KMS-11 (cell line): ENCODE measurements around the gene ORC3.
A peak's percentile ranks its signal among the peaks of the same experiment; 100 is the strongest.

ENCODE experiments used
- H2AFZ ChIP-seq: fragments of 200-600 bp; sonication (generic); 2 replicates; pipeline ENCODE4 v1.6.1; 2016; ENCODE audit warnings: antibody characterized with exemption, mixed run types, low read depth
- H3K27ac ChIP-seq: fragments of 200-600 bp; sonication (generic); 2 replicates; pipeline ENCODE4 v1.6.1; 2016; ENCODE audit warnings: mild to moderate bottlenecking, mixed run types
- H3K27me3 ChIP-seq: fragments of 200-600 bp; sonication (generic); 2 replicates; pipeline ENCODE4 v1.6.1; 2017; ENCODE audit warnings: mild to moderate bottlenecking, low read depth, mixed run types, moderate library complexity; ENCODE audit not compliant: insufficient read depth
- H3K36me3 ChIP-seq: fragments of 200-600 bp; sonication (generic); 2 replicates; pipeline ENCODE4 v1.6.1; 2017; ENCODE audit warnings: mild to moderate bottlenecking, mixed run types; ENCODE audit not compliant: insufficient read depth
- H3K4me1 ChIP-seq: fragments of 200-600 bp; sonication (generic); 2 replicates; pipeline ENCODE4 v1.6.1; 2016; ENCODE audit warnings: mild to moderate bottlenecking, low read depth, mixed run types; ENCODE audit not compliant: poor library complexity, severe bottlenecking
- H3K4me2 ChIP-seq: fragments of 200-600 bp; sonication (generic); 2 replicates; pipeline ENCODE4 v1.7.0; 2016; ENCODE audit warnings: mild to moderate bottlenecking, mixed run types
- H3K4me3 ChIP-seq: fragments of 200-600 bp; sonication (generic); IDR thresholded peaks from 2 replicates; pipeline ENCODE4 v1.6.1; 2017; ENCODE audit warnings: low read depth, low read length, mixed read lengths; ENCODE audit not compliant: insufficient read depth
- H3K79me2 ChIP-seq: fragments of 200-600 bp; sonication (generic); 2 replicates; pipeline ENCODE4 v1.6.1; 2016; ENCODE audit warnings: low read depth, mixed run types; ENCODE audit not compliant: insufficient read depth
- H3K9ac ChIP-seq: fragments of 200-600 bp; sonication (generic); 2 replicates; pipeline ENCODE4 v1.6.1; 2016; ENCODE audit warnings: mild to moderate bottlenecking, mixed run types
- H4K20me1 ChIP-seq: fragments of 200-600 bp; sonication (generic); 2 replicates; pipeline ENCODE4 v1.6.1; 2016; ENCODE audit warnings: mild to moderate bottlenecking, mixed run types; ENCODE audit not compliant: insufficient read depth
- TF ChIP-seq, protein P1 (sequence below): fragments of 200-600 bp; sonication (generic); conservative IDR thresholded peaks from 2 replicates; pipeline ENCODE4 v1.6.1; 2017; ENCODE audit warnings: low read depth, mild to moderate bottlenecking, antibody characterized with exemption, low read length, moderate library complexity, mixed read lengths

The ORC3 gene

DNA sequence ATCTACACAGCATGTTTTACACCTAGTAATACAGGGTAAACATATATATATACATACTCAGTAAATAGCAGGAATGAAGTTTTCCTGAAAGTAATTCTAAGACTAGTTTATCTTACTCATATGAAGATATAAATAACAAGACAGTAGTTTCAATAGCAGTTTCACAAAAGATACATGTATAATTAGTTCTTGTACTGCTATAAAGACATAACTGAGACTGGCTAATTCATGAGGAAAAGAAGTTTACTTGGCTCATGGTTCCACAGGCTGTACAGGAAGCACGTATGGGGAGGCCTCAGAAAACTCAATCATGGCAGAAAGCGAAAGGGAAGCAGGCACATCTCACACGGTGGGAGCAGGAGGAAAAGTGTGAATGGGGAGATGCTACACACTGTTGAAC, 17.1 kb upstream of the ORC3 start:
- Histone ChIP-seq H3K4me3 (no peak overlapping the region), H3K27ac (no peak overlapping the region), H3K9ac (no peak overlapping the region), H4K20me1 (no peaks in the 10 kb centered on the region), H3K4me2 (peak overlapping the region; percentile 39), H3K79me2 (peaks cover 27% of the 10 kb centered on the region), H3K4me1 (peaks cover 32% of the 10 kb centered on the region), H3K36me3 (no peaks in the 10 kb centered on the region), H3K27me3 (no peaks in the 10 kb centered on the region), H2AFZ (no peak overlapping the region)
- TF ChIP-seq, protein P1, sequence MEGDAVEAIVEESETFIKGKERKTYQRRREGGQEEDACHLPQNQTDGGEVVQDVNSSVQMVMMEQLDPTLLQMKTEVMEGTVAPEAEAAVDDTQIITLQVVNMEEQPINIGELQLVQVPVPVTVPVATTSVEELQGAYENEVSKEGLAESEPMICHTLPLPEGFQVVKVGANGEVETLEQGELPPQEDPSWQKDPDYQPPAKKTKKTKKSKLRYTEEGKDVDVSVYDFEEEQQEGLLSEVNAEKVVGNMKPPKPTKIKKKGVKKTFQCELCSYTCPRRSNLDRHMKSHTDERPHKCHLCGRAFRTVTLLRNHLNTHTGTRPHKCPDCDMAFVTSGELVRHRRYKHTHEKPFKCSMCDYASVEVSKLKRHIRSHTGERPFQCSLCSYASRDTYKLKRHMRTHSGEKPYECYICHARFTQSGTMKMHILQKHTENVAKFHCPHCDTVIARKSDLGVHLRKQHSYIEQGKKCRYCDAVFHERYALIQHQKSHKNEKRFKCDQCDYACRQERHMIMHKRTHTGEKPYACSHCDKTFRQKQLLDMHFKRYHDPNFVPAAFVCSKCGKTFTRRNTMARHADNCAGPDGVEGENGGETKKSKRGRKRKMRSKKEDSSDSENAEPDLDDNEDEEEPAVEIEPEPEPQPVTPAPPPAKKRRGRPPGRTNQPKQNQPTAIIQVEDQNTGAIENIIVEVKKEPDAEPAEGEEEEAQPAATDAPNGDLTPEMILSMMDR = no peak

DNA sequence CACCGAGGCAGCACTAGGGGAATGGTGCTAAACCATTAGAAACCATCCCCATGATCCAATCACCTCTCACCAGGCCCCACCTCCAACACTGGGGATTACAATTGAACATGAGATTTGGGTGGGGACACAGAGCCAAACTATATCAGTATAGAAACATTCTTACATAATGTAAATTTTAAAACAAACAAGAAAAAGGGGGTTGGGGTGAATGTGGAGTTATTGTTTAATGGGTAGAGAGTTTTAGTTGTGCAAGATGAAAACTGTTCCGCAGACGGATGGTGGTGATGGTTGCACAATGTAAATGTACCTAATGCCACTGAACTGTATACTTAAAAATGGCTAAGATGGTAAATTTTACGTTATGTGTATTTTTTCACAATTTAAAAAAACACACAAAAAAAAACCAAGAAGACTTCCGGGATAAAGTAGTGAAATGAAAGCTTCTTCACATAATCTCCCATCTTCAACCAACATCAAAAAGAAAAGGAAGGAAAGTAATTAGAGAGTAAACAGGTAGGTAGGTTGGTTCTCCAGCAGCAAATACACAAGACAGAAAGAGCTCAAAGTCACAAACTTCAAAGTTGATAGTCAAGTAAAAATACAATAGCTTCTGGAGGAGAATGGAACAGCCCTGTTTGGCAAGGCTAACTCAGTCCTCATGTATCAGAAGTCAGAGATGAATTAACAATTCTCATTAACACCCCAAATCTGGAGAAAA, 16.5 kb upstream of the ORC3 start:
- Histone ChIP-seq H3K4me1 (peaks cover 32% of the 10 kb centered on the region), H3K9ac (no peak overlapping the region), H2AFZ (no peak overlapping the region), H3K36me3 (no peaks in the 10 kb centered on the region), H3K4me2 (peak overlapping the region; percentile 39; the same call in 1 of the 2 replicates), H3K27me3 (no peaks in the 10 kb centered on the region), H3K4me3 (no peak overlapping the region), H3K79me2 (peaks cover 27% of the 10 kb centered on the region), H3K27ac (no peak overlapping the region), H4K20me1 (no peaks in the 10 kb centered on the region)
- TF ChIP-seq, protein P1 = no peak

DNA sequence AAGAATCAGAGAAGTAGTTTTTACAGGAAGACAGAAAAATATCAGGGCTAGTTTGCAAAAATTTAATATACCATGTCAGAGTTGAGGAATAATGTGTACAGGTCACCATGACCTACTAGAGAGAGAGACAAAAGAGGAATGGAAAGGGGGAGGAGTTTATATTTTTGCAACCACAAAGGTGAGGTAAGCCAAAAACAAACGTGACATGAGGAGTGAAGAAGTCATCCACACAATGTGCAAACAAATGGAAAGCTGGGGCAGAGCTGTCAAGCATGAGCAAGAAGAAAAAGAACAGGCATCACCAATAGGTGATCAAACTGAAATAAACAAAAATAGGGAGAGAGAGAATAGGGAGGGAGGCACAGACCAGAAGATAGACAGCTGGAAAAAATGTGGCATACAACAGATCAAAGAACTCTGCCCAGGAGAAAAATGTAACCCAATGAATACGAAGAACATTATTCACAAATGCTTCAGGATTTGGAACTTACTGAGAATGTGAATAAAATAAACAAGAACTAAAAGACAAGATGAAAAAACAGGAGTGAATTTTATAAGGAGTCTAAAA, 15.6 kb upstream of the ORC3 start:
- Histone ChIP-seq H3K4me1 (peaks cover 32% of the 10 kb centered on the region), H3K4me2 (peak overlapping the region; percentile 39)

DNA sequence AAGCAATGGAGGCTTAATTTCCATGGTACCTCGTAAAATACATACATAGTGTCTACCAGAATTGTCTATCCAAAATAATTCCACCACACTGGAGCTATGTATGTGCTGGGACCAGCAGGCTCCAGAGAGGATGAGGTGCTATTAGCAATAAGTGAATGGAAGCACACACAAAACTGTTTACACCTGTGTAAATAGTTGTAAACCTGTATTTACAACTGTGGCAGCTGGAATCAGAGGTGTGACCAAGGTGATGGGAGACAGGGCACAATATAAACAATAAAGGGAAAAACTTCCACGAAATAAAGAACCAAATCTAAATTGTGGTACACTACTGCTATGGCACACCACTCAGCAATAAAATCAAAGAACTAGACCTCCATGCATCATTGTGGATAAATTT, 14.5 kb upstream of the ORC3 start:
- Histone ChIP-seq H3K27ac (no peak overlapping the region), H3K36me3 (no peaks in the 10 kb centered on the region)

More for the DNA sequence above, 15.6 kb upstream of the ORC3 start:
- H3K4me3 ChIP-seq = no peak overlapping the region
- TF ChIP-seq, protein P1 = no peak
- H3K27me3 ChIP-seq = no peaks in the 10 kb centered on the region
- H3K27ac ChIP-seq = no peak overlapping the region
- no peaks in the 10 kb centered on the region for H3K36me3 ChIP-seq
- H3K9ac ChIP-seq = no peak overlapping the region
- no peaks in the 10 kb centered on the region for H4K20me1 ChIP-seq
- no peak overlapping the region for H2AFZ ChIP-seq
- peaks cover 27% of the 10 kb centered on the region for H3K79me2 ChIP-seq

More for the DNA sequence above, 14.5 kb upstream of the ORC3 start:
- Histone ChIP-seq H3K9ac (no peak overlapping the region), H3K4me2 (no peak overlapping the region), H2AFZ (no peak overlapping the region), H3K4me3 (no peak overlapping the region), H4K20me1 (no peaks in the 10 kb centered on the region), H3K27me3 (no peaks in the 10 kb centered on the region), H3K4me1 (peaks cover 32% of the 10 kb centered on the region), H3K79me2 (peaks cover 27% of the 10 kb centered on the region)
- TF ChIP-seq, protein P1 = no peak
